Pancreas (tissue), 10 donors: Measurements from ENCODE around the gene FAM168A. TPM values are rescaled to one million over a fixed set of nuclear protein-coding genes. Genes with fewer than 3 reads are reported as not detected.

Source experiments
- ATAC-seq, 4 donors: fragments of 200-7000 bp; cut with Tn5 transposase; one replicate each; pipeline versions ENCODE4 v1.8.0 to v1.9.1; 2020; ENCODE audit warnings: mild to moderate bottlenecking in 4 of 4, moderate library complexity in 4 of 4
- DNase-seq, 6 donors: peaks; one replicate each; pipeline ENCODE4 v3.0.0-alpha.2; 2020
- FAIRE-seq: peaks from 2 replicates; lab custom pipeline; 2012; peaks lifted over from hg19 to GRCh38; lab: Jason Lieb, UNC
- H3K27ac ChIP-seq, 4 donors: fragments of 200-600 bp; sonication (generic); 1 replicate in 3 of 4; 2 replicates in 1 of 4; pipeline versions ENCODE4 v1.5.0 to v1.8.0; 2020
- H3K27me3 ChIP-seq, 4 donors: fragments of 200-600 bp; one replicate each; pipeline ENCODE4 v1.8.0; 2021
- H3K36me3 ChIP-seq, 3 donors: fragments of 200-600 bp; sonication (generic) in 1 of 3; one replicate each; pipeline versions ENCODE4 v1.5.0 to v1.8.0; 2020 to 2021
- H3K4me1 ChIP-seq, 3 donors: fragments of 200-600 bp; one replicate each; pipeline ENCODE4 v1.8.0; 2021
- H3K4me3 ChIP-seq, 4 donors: fragments of 200-600 bp; sonication (generic) in 2 of 4; one replicate each; pipeline versions ENCODE4 v1.5.0 to v1.8.0; 2020 to 2021
- H3K9me3 ChIP-seq, 4 donors: fragments of 200-600 bp; one replicate each; pipeline ENCODE4 v1.8.0; 2021
- WGBS, 2 donors: extraction: QIAGEN DNeasy Blood & Tissue Kit; methylation state at CpG; one replicate each; pipeline ENCODE4 v1.1.7; 2013; 5-methylcytosine and 5-hydroxymethylcytosine counted together
- intact Hi-C, 3 donors: fragments of 100-400 bp; cut with DNase I; formaldehyde crosslinking; loops; one replicate each; pipeline versions ENCODE4 v1.11.1 to v1.14.2; 2022
- polyA plus RNA-seq, 2 donors: library from polyadenylated mRNA; stranded (reverse); fragments of 200-250 nt; gene quantifications; one replicate each; pipeline ENCODE4 v1.2.3, GENCODE V29; 2013
- total RNA-seq, 6 donors: library from RNA; stranded (reverse); fragmentation: NEBNext Ultra II Directional in 4 of 6; extraction: Animal tissue kit (Norgen Biotek cat#: 25700) in 4 of 6; gene quantifications; one replicate each; pipeline versions ENCODE4 v1.2.1 to v1.2.4, GENCODE V29; 2021 to 2023
- TF ChIP-seq, protein P1 (sequence below), 4 donors: fragments of 200-600 bp; sonication (generic) in 3 of 4; IDR thresholded peaks; one replicate each; pipeline versions ENCODE4 v1.5.0 to v1.8.0; 2021; ENCODE audit warnings: antibody characterized with exemption in 4 of 4
- donor health status: healthy with polysubstance abuse.
- donor health status: DM: no; HTN: no; CAD: no; lungs with moderate emphysema.
- donor health status: DM: no; HTN: no; CAD: no.
- donor health status: control.
- donor health status: control.
- donor health status: Bipolar disorder and iron deficiency.
- donor health status: DM: yes; HTN: yes; CAD: no.
- donor health status: DM: no; HTN: no; CAD: no.
- donor health status: DM: no; HTN: no; CAD: no.
- donor health status: DM: yes; HTN: yes; CAD: no.

Gene FAM168A
- total and polyA plus RNA-seq, 8 donors: 4.9 to 22.5 (median 13.4) TPM

DNA sequence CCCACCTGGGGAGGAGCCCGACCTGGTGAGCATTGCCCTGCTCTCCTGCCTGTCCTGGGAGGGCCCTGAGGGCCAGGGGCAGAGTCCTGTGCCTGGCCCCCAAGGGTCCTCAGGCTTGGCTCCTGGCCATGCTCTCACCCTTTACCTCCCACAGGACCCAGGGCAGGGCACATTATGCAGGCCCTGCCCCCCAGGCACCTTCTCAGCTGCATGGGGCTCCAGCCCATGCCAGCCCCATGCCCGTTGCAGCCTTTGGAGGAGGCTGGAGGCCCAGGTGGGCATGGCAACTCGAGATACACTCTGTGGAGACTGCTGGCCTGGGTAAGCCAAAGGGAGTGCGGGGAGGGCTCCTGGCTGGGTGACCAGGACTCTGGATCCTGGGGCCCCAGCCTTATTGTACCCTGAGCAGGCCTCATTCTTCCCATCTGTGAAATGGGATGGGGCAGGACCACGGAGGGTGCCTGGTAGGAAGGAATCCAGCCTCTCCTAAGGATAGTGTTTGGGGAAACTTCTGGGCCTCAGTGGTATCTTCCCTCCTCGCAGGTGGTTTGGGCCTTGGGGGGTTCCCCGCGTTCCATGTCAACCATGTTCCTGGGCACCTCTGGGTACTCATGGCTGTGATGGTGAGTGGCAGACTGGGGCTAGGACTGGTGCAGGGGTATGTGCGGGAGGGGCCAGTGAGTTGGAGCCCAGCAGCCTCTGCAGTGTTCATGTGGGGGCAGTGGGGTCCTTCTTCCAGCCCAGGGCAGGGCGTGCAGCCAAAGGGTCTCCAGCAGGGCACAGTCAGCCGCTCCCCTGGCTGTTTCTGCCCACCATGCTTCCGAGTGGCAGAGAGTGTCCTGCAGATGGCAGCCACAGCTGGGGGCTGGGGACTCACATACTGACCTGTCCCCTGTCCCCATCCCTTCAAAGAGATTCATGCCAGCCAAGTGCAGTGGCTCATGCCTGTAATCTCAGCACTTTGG, 207.0 kb downstream of the FAM168A start:
- Histone ChIP-seq H3K9me3 (no peaks in the 10 kb centered on the region), H3K27me3 (no peaks in the 10 kb centered on the region), H3K36me3 (no peaks in the 10 kb centered on the region), H3K27ac (no peak overlapping the region), H3K4me1 (no peaks in the 10 kb centered on the region), H3K4me3 (no peak overlapping the region)
- FAIRE-seq (no peak), ATAC-seq (no peak), DNase-seq (no peak)
- 88 to 92% methylated on average over 12 of the region's 12 CpGs for WGBS, 2 donors
- TF ChIP-seq, protein P1, sequence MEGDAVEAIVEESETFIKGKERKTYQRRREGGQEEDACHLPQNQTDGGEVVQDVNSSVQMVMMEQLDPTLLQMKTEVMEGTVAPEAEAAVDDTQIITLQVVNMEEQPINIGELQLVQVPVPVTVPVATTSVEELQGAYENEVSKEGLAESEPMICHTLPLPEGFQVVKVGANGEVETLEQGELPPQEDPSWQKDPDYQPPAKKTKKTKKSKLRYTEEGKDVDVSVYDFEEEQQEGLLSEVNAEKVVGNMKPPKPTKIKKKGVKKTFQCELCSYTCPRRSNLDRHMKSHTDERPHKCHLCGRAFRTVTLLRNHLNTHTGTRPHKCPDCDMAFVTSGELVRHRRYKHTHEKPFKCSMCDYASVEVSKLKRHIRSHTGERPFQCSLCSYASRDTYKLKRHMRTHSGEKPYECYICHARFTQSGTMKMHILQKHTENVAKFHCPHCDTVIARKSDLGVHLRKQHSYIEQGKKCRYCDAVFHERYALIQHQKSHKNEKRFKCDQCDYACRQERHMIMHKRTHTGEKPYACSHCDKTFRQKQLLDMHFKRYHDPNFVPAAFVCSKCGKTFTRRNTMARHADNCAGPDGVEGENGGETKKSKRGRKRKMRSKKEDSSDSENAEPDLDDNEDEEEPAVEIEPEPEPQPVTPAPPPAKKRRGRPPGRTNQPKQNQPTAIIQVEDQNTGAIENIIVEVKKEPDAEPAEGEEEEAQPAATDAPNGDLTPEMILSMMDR (IDR thresholded peaks at IDR 0.05): no peak
- intact Hi-C loops: loop anchor here in 2 of 3 donors (5.0 to 10.0 kb wide), 4 partner anchors 34 to 264 kb away; no protein-coding TSS in a partner anchor

DNA sequence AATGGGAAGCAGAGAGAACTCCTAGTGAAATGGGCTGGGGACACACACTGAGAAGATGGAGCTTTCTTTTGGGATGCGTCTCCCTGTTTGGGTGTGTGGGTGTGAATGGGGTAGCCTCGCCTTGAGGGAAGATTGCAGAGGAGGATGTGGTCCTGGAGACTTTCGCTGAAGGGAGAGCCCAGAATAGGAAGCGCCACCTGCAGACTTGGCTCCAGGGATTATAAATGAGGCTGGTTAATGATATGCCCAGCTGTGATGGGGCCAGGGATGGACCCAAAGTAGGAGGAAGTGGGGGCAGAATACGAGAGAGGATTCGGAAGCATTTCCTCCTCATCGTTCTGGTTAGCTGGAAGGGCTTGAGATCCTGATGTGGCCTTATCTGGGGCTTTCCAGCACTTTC, 208.0 kb downstream of the FAM168A start:
- ATAC-seq (peak in 1 of 4 donors; percentile 29), DNase-seq (no peak), FAIRE-seq (no peak)
- intact Hi-C loops: loop anchor here in 2 of 3 donors (5.0 to 10.0 kb wide), 4 partner anchors 33 to 265 kb away; no protein-coding TSS in a partner anchor
- no peaks in the 10 kb centered on the region for H3K9me3 ChIP-seq
- 59 to 70% methylated on average over 7 of the region's 7 CpGs for WGBS, 2 donors
- TF ChIP-seq, protein P1 (IDR thresholded peaks at IDR 0.05): no peak
- no peaks in the 10 kb centered on the region for H3K4me1 ChIP-seq
- no peaks in the 10 kb centered on the region for H3K27me3 ChIP-seq
- no peak overlapping the region for H3K4me3 ChIP-seq
- no peak overlapping the region for H3K27ac ChIP-seq
- H3K36me3 ChIP-seq: no peaks in the 10 kb centered on the region

DNA sequence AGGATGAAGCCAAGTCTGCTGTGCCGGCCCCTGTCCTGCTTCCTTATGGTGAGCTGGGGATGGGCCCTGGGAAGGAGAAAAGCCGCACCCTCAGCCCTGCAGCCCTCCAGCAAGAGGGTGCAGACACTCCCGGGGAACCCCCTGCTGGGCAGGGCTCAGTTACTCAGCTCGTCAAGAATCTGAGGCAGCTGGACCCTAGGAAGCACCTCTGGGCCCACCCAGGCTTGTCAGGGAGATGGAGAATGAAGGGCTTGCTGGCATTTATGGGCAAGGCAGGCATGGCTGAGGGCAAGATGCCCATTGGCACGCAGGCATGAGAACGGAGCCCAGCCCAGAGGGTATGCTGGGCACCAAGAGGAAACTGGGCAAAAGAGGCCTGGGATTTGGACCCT, 208.8 kb downstream of the FAM168A start:
- DNase-seq (no peak), FAIRE-seq (no peak), ATAC-seq (no peak)
- 80 to 92% methylated on average over 6 of the region's 6 CpGs for WGBS, 2 donors
- no peaks in the 10 kb centered on the region for H3K27me3 ChIP-seq
- H3K36me3 ChIP-seq: no peaks in the 10 kb centered on the region
- no peak overlapping the region for H3K4me3 ChIP-seq
- TF ChIP-seq, protein P1 (IDR thresholded peaks at IDR 0.05): no peak
- intact Hi-C loops: no loop called here
- H3K27ac ChIP-seq: no peak overlapping the region
- no peaks in the 10 kb centered on the region for H3K4me1 ChIP-seq
- no peaks in the 10 kb centered on the region for H3K9me3 ChIP-seq

DNA sequence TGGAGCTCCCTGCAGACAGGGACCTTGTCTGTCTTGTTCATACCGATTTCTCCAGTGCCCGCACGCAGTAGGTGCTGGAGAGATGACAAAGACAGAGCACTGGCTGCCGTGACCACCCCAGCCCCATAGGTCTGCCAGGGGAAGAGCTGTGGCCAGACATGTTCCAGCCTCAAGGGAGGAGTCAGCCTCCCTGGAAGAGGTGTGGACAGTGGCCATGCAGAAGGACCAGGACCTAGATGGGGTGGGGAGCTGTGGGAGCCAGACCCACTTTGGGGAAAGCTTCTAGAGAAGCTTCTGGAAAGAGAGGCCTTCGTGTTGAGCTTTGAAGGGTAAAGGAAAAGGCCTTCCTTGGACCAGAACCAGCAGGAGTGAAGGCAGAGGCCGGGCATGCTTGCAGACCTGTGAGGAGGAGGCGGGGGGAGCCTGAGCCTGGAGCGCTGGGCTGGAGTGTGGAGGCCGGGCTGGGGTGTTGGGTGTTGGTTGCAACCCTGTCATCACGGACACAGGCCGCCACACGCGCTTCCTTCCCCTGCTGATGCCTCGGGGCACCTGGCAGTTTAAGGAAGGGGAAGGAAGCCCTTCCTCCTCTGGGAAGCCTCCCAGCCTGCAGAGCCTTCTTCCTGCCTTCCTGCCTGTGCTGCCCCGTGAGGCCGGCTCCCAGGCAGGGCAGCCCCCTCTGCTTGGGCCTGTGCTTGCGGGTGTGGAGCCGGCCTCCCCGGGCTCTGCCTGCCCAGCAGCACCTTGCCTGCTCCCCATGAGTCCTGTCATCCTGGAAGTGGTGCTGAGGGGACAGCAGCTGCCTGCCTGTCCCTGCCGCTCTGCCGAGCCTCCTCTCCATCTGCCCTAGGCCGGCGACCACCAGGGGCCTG, 209.4 kb downstream of the FAM168A start:
- ATAC-seq (peak in 2 of 4 donors; percentile 6 to 13), FAIRE-seq (no peak), DNase-seq (no peak)
- no peaks in the 10 kb centered on the region for H3K9me3 ChIP-seq
- WGBS, 2 donors: 86 to 88% methylated on average over 23 of the region's 23 CpGs
- TF ChIP-seq, protein P1 (IDR thresholded peaks at IDR 0.05): no peak
- no peaks in the 10 kb centered on the region for H3K36me3 ChIP-seq
- no peaks in the 10 kb centered on the region for H3K27me3 ChIP-seq
- intact Hi-C loops: no loop called here
- H3K4me3 ChIP-seq: no peak overlapping the region
- peak overlapping the region in 2 of 4 donors; percentile 7 to 33 for H3K27ac ChIP-seq
- peaks cover 0 to 3% (median 0%) of the 10 kb centered on the region in 3 donors for H3K4me1 ChIP-seq
